Fibroblast of mammary gland (primary cell): ENCODE data around the gene FAM3C.

Experiments
- DNase-seq: peaks from one replicate; pipeline ENCODE4 v3.0.0-alpha.2; 2010; ENCODE audit warnings: low read depth
- H3K4me3 ChIP-seq: 2 replicates; pipeline ENCODE4 v1.5.1; 2011; ENCODE audit warnings: low read depth, mild to moderate bottlenecking, low read length, moderate library complexity; ENCODE audit not compliant: control insufficient read depth
- TF ChIP-seq, protein P1 (sequence below): conservative IDR thresholded peaks from 2 replicates; pipeline ENCODE4 v1.5.1; 2011; ENCODE audit warnings: low read depth, low read length, inconsistent platforms; ENCODE audit not compliant: control insufficient read depth, insufficient read depth

Gene FAM3C

GRCh38 chr7:121410829-121411596, 14.9 kb upstream of the FAM3C start:
- no peak for DNase-seq
- TF ChIP-seq, protein P1, sequence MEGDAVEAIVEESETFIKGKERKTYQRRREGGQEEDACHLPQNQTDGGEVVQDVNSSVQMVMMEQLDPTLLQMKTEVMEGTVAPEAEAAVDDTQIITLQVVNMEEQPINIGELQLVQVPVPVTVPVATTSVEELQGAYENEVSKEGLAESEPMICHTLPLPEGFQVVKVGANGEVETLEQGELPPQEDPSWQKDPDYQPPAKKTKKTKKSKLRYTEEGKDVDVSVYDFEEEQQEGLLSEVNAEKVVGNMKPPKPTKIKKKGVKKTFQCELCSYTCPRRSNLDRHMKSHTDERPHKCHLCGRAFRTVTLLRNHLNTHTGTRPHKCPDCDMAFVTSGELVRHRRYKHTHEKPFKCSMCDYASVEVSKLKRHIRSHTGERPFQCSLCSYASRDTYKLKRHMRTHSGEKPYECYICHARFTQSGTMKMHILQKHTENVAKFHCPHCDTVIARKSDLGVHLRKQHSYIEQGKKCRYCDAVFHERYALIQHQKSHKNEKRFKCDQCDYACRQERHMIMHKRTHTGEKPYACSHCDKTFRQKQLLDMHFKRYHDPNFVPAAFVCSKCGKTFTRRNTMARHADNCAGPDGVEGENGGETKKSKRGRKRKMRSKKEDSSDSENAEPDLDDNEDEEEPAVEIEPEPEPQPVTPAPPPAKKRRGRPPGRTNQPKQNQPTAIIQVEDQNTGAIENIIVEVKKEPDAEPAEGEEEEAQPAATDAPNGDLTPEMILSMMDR: no peak
- H3K4me3 ChIP-seq: no peak overlapping the region

DNA sequence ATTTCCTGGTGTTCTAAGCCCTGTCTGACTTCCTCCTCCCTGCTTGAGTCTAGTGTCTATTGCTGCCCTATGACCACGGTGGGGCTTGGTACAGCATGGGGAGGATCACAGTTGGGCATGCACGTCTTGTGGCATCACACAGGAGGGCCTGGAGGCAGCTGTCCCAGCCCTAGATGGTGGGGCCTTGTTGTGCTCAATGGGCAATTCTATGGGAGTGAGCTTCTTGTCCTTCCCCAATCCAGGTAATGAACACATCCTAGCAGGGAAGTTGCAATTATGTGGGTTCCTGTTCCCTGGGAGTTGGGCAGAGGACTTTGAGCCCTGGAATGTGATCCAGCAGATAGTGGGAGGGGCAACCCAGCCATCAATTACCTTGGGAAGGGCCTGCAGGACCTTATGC, 10.8 kb upstream of the FAM3C start:
- no peak for DNase-seq
- H3K4me3 ChIP-seq: no peak overlapping the region
- TF ChIP-seq, protein P1: no peak

DNA sequence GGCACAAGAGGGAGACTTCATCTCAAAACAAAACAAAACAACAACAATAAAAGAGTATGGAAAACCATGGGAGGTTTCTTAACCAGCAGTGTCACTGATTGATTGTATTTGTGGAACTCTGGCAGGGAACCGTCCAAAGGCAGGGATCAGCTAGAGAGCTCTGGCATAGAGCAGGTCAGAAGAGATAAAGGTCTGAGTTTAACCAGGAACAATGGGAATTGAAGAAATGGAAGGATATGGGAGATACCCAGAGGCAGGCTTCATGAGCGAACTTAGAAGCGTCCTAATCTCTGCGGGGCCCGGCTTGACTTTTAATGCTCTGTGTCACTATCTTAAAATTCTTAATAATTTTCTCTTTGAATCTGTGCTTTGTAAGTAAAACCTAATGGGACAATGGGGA, 10.4 kb upstream of the FAM3C start:
- no peak for DNase-seq
- no peak overlapping the region for H3K4me3 ChIP-seq
- TF ChIP-seq, protein P1: no peak

- no peak for DNase-seq
- TF ChIP-seq, protein P1: no peak
Observed at GRCh38 chr7:121404348-121404747, 8.2 kb upstream of the FAM3C start.

GRCh38 chr7:121402701-121403100, 6.6 kb upstream of the FAM3C start:
- TF ChIP-seq, protein P1: no peak
- H3K4me3 ChIP-seq: no peak overlapping the region
- no peak for DNase-seq

More at GRCh38 chr7:121404348-121404747, 8.2 kb upstream of the FAM3C start:
- H3K4me3 ChIP-seq: no peak overlapping the region

- H3K4me3 ChIP-seq: no peak overlapping the region
- TF ChIP-seq, protein P1: no peak
- DNase-seq: no peak
Observed at GRCh38 chr7:121401896-121402295, 5.8 kb upstream of the FAM3C start.
